Naive B cell (primary cell): Measurements from ENCODE around the gene NGFR. TPM values are rescaled to one million over a fixed set of nuclear protein-coding genes. Genes with fewer than 3 reads are reported as not detected.

Source experiments
- ATAC-seq, 2 donors: fragments of 150-1000 bp; cut with Tn5 transposase; 2 replicates each; pipeline ENCODE4 v1.10.0; 2021; ENCODE audit warnings: low read depth in 2 of 2, mild to moderate bottlenecking in 2 of 2, moderate library complexity in 2 of 2
- DNase-seq: peaks from one replicate; pipeline ENCODE4 v3.0.0; 2022
- H3K27ac Mint-ChIP-seq, 6 donors: one replicate each; pipeline ENCODE4 v1.8.0; 2020 to 2022; ENCODE audit warnings: mild to moderate bottlenecking in 6 of 6, mixed read lengths in 6 of 6, moderate library complexity in 5 of 6, inconsistent platforms in 2 of 6
- H3K27me3 Mint-ChIP-seq, 3 donors: one replicate each; pipeline ENCODE4 v1.8.0; 2021 to 2022; ENCODE audit warnings: mixed read lengths in 3 of 3, mild to moderate bottlenecking in 1 of 3
- H3K36me3 Mint-ChIP-seq, 2 donors: one replicate each; pipeline ENCODE4 v1.8.0; 2020 to 2022; ENCODE audit warnings: mixed read lengths in 2 of 2, inconsistent platforms in 1 of 2, mild to moderate bottlenecking in 1 of 2
- H3K4me1 Mint-ChIP-seq, 3 donors: one replicate each; pipeline ENCODE4 v1.8.0; 2020 to 2022; ENCODE audit warnings: mixed read lengths in 3 of 3, inconsistent platforms in 1 of 3, mild to moderate bottlenecking in 1 of 3, moderate library complexity in 1 of 3
- H3K4me3 Mint-ChIP-seq, 8 donors: one replicate each; pipeline ENCODE4 v1.8.0; 2020 to 2022; ENCODE audit warnings: mild to moderate bottlenecking in 8 of 8, mixed read lengths in 8 of 8, moderate library complexity in 8 of 8, inconsistent platforms in 2 of 8
- H3K9me3 Mint-ChIP-seq, 7 donors: one replicate each; pipeline ENCODE4 v1.8.0; 2020 to 2022; ENCODE audit warnings: mixed read lengths in 7 of 7, mild to moderate bottlenecking in 5 of 7, inconsistent platforms in 2 of 7, moderate library complexity in 1 of 7
- polyA plus RNA-seq, 6 donors: library from polyadenylated mRNA; unstranded; fragments of 300-500 nt; fragmentation: Illumina TruSeq; gene quantifications; one replicate each; pipeline ENCODE4 v1.2.3, GENCODE V29; 2021; ENCODE audit warnings: low read depth in 6 of 6

The NGFR gene
- polyA plus RNA-seq, 6 donors from 2014 or later, result 0.16 TPM; not detected in 5

DNA sequence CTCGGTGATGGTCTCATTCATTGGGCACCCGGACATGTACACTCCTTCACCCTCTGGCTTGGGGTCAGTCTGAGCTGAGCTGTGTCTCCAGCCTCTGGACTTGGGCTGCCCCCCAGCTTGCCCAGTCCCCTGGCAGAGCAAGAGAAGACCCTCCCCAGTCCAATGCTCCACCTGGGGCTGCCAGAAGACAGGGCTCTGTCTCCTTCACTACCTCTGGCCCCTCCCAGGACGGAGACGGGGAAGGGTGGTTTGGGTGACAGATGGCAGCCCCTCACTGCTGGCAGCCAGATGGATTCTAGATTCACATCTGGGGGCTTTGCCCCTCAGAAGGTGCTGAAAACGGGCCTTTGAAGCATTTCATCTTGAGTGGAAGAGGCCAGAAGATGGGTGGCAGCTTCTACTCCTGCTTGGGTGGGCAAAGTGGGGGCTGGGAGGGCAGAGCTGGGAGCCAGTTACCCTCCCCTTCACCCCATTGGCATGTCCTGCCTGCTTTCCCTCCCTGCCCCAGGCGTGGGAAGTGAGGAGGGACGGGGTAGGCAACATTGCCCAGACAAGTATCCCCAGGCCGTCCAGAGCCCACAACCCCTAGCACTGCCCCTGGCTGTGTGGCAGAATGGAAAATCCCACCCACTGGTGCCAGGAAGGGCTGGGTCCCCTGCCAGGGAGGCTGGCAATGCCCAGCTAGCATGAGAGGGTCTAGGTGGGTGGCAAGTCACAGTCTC is 13.9 kb downstream of the NGFR start:
- Mint-ChIP-seq H3K4me1 (no peaks in the 10 kb centered on the region), H3K9me3 (no peaks in the 10 kb centered on the region), H3K4me3 (no peak overlapping the region), H3K27ac (no peak overlapping the region), H3K36me3 (no peaks in the 10 kb centered on the region), H3K27me3 (peaks cover 14 to 63% (median 47%) of the 10 kb centered on the region in 3 donors)
- no peak for DNase-seq
- ATAC-seq, result no peak

DNA sequence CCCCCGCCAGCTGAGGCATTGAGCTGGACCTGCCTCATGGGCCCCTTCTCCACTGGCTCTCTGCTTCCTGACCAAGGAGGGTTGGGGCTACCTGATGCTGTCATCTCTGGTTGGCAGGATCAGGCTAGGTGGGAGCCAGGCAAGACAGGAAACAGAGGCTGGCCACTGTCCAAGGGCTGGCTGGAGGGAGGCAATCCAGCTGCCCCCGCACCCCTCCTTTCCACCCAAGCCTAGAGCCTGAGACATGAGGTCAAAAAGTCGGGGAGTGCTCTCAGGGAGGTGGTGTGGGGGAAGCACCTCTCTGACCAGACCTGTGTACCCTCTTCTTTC is 14.5 kb downstream of the NGFR start:
- DNase-seq (no peak), ATAC-seq (no peak)
- Mint-ChIP-seq H3K27ac (no peak overlapping the region), H3K9me3 (no peaks in the 10 kb centered on the region), H3K4me3 (no peak overlapping the region), H3K4me1 (no peaks in the 10 kb centered on the region), H3K27me3 (peaks cover 12 to 60% (median 41%) of the 10 kb centered on the region in 3 donors), H3K36me3 (no peaks in the 10 kb centered on the region)

GRCh38 chr17:49510059-49510719 is 15.1 kb downstream of the NGFR start:
- Mint-ChIP-seq H3K27ac (no peak overlapping the region), H3K36me3 (no peaks in the 10 kb centered on the region), H3K27me3 (peaks cover 11 to 60% (median 35%) of the 10 kb centered on the region in 3 donors), H3K4me1 (peaks cover 0 to 3% (median 0%) of the 10 kb centered on the region in 3 donors), H3K4me3 (peak overlapping the region in 1 of 8 donors; percentile 35), H3K9me3 (no peaks in the 10 kb centered on the region)
- DNase-seq (no peak), ATAC-seq (no peak)

DNA sequence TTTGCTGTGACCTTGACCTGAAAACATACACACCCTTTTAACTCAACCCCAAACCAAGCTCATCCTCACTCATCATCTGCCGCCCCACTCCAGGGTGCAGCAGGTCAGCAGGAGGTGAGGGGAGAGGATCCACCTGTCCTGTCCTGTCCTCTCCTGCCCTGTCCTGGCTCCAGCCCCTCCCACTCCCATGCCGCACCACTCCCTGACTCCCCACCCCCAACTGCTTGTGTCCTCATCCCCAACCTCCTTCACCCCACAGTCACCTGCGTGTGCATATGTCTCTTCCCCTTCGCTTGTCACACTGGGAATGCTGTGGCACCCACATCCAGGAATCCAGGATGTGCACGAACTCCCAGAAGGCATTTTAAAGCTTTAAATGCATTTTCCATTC is 15.6 kb downstream of the NGFR start:
- DNase-seq (no peak), ATAC-seq (no peak)
- peaks cover 0 to 6% (median 0%) of the 10 kb centered on the region in 3 donors for H3K4me1 Mint-ChIP-seq
- H3K27ac Mint-ChIP-seq, result peak overlapping the region in 2 of 6 donors; percentile 11 to 56
- no peaks in the 10 kb centered on the region for H3K9me3 Mint-ChIP-seq
- H3K36me3 Mint-ChIP-seq, result no peaks in the 10 kb centered on the region
- peaks cover 6 to 56% (median 30%) of the 10 kb centered on the region in 3 donors for H3K27me3 Mint-ChIP-seq
- H3K4me3 Mint-ChIP-seq, result no peak overlapping the region

DNA sequence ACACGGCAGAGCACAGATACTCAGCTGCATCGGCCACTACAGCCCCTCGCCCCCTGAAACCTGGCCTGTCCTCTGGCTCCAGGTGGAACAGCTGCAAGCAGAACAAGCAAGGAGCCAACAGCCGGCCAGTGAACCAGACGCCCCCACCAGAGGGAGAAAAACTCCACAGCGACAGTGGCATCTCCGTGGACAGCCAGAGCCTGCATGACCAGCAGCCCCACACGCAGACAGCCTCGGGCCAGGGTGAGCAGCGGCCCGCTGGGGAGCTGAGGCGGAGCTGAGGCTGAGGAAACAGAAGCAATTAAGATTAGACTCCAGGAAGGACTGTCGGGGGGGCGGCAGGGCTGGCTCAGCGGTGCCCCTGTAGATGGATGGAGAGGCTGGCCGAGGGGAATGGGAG is 16.7 kb downstream of the NGFR start:
- Mint-ChIP-seq H3K4me1 (peaks cover 0 to 6% (median 0%) of the 10 kb centered on the region in 3 donors), H3K36me3 (no peaks in the 10 kb centered on the region), H3K4me3 (no peak overlapping the region), H3K9me3 (no peaks in the 10 kb centered on the region), H3K27me3 (peaks cover 6 to 49% (median 35%) of the 10 kb centered on the region in 3 donors), H3K27ac (no peak overlapping the region)
- DNase-seq (no peak), ATAC-seq (no peak)

DNA sequence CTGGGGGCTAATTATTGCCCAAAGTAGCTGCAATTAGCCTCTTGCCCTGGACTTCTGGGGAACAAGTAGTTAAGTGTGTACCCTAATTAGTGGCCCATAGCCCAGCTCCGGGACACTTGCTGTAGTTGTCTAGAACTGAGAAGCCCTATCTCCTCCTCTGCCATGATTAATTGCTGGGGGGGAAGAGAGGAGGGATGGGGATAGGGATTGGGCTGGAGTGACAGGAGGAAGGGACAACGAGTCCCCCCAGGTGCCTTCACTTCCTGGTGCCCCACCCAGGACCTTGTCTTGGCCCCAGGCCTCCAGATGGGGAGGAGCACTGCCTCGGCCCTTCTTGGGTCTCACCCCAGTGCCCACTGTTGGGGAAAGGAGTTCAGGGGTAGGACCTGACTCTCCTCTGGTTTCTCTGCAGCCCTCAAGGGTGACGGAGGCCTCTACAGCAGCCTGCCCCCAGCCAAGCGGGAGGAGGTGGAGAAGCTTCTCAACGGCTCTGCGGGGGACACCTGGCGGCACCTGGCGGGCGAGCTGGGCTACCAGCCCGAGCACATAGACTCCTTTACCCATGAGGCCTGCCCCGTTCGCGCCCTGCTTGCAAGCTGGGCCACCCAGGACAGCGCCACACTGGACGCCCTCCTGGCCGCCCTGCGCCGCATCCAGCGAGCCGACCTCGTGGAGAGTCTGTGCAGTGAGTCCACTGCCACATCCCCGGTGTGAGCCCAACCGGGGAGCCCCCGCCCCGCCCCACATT is 17.4 kb downstream of the NGFR start:
- Mint-ChIP-seq H3K27ac (no peak overlapping the region), H3K27me3 (peaks cover 6 to 42% (median 28%) of the 10 kb centered on the region in 3 donors), H3K4me1 (peaks cover 0 to 6% (median 0%) of the 10 kb centered on the region in 3 donors), H3K36me3 (no peaks in the 10 kb centered on the region), H3K9me3 (no peaks in the 10 kb centered on the region), H3K4me3 (no peak overlapping the region)
- ATAC-seq, result no peak
- DNase-seq, result no peak

DNA sequence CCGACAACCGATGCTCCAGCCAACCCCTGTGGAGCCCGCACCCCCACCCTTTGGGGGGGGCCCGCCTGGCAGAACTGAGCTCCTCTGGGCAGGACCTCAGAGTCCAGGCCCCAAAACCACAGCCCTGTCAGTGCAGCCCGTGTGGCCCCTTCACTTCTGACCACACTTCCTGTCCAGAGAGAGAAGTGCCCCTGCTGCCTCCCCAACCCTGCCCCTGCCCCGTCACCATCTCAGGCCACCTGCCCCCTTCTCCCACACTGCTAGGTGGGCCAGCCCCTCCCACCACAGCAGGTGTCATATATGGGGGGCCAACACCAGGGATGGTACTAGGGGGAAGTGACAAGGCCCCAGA is 17.9 kb downstream of the NGFR start:
- no peaks in the 10 kb centered on the region for H3K9me3 Mint-ChIP-seq
- ATAC-seq (no peak), DNase-seq (no peak)
- H3K4me3 Mint-ChIP-seq, result no peak overlapping the region
- H3K36me3 Mint-ChIP-seq, result no peaks in the 10 kb centered on the region
- H3K4me1 Mint-ChIP-seq, result peaks cover 0 to 6% (median 0%) of the 10 kb centered on the region in 3 donors
- no peak overlapping the region for H3K27ac Mint-ChIP-seq
- peaks cover 6 to 37% (median 23%) of the 10 kb centered on the region in 3 donors for H3K27me3 Mint-ChIP-seq

DNA sequence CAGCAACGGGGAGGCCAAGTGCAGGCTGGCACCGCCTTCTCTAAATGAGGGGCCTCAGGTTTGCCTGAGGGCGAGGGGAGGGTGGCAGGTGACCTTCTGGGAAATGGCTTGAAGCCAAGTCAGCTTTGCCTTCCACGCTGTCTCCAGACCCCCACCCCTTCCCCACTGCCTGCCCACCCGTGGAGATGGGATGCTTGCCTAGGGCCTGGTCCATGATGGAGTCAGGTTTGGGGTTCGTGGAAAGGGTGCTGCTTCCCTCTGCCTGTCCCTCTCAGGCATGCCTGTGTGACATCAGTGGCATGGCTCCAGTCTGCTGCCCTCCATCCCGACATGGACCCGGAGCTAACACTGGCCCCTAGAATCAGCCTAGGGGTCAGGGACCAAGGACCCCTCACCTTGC is 18.5 kb downstream of the NGFR start:
- H3K4me3 Mint-ChIP-seq, result no peak overlapping the region
- H3K27me3 Mint-ChIP-seq, result peaks cover 9 to 35% (median 21%) of the 10 kb centered on the region in 3 donors
- no peak for DNase-seq
- no peak for ATAC-seq
- H3K4me1 Mint-ChIP-seq, result peaks cover 0 to 6% (median 0%) of the 10 kb centered on the region in 3 donors
- no peaks in the 10 kb centered on the region for H3K36me3 Mint-ChIP-seq
- H3K27ac Mint-ChIP-seq, result peak overlapping the region in 1 of 6 donors; percentile 8
- no peaks in the 10 kb centered on the region for H3K9me3 Mint-ChIP-seq

DNA sequence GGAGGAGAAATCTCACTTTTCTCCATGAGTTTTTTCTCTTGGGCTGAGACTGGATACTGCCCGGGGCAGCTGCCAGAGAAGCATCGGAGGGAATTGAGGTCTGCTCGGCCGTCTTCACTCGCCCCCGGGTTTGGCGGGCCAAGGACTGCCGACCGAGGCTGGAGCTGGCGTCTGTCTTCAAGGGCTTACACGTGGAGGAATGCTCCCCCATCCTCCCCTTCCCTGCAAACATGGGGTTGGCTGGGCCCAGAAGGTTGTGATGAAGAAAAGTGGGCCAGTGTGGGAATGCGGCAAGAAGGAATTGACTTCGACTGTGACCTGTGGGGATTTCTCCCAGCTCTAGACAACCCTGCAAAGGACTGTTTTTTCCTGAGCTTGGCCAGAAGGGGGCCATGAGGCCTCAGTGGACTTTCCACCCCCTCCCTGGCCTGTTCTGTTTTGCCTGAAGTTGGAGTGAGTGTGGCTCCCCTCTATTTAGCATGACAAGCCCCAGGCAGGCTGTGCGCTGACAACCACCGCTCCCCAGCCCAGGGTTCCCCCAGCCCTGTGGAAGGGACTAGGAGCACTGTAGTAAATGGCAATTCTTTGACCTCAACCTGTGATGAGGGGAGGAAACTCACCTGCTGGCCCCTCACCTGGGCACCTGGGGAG is 19.1 kb downstream of the NGFR start:
- peaks cover 0 to 6% (median 0%) of the 10 kb centered on the region in 3 donors for H3K4me1 Mint-ChIP-seq
- H3K9me3 Mint-ChIP-seq, result no peaks in the 10 kb centered on the region
- peak overlapping the region in 1 of 6 donors; percentile 8 for H3K27ac Mint-ChIP-seq
- ATAC-seq, result no peak
- H3K27me3 Mint-ChIP-seq, result peaks cover 10 to 31% (median 22%) of the 10 kb centered on the region in 3 donors
- DNase-seq, result no peak
- H3K4me3 Mint-ChIP-seq, result no peak overlapping the region
- H3K36me3 Mint-ChIP-seq, result no peaks in the 10 kb centered on the region

GRCh38 chr17:49515196-49515770 is 20.2 kb downstream of the NGFR start:
- ATAC-seq (no peak), DNase-seq (no peak)
- Mint-ChIP-seq H3K4me1 (peaks cover 0 to 6% (median 0%) of the 10 kb centered on the region in 3 donors), H3K9me3 (no peaks in the 10 kb centered on the region), H3K27ac (peak overlapping the region in 1 of 6 donors; percentile 20), H3K36me3 (no peaks in the 10 kb centered on the region), H3K4me3 (no peak overlapping the region), H3K27me3 (peaks cover 10 to 40% (median 33%) of the 10 kb centered on the region in 3 donors)

DNA sequence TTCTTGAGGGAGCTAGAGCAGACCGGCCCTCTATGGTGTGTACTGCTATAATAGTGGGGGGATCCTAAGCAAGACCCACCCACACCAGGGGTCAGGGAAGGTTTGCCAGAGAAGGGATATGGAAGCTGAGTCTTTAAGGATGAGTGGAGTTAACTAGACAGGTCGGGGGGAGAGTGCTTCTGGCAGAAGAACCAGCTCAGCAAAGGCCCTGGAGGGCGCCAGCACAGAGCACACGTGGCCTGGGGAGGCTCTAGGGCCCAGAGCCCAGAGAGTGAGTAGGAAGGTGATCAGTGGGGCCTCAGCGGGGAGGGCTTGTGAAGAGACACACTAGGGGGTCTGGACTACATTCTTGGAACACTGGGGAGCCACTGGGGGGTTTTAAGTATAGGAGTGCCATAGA is 21.1 kb downstream of the NGFR start:
- DNase-seq (no peak), ATAC-seq (no peak)
- H3K36me3 Mint-ChIP-seq, result no peaks in the 10 kb centered on the region
- peaks cover 10 to 43% (median 32%) of the 10 kb centered on the region in 3 donors for H3K27me3 Mint-ChIP-seq
- H3K9me3 Mint-ChIP-seq, result no peaks in the 10 kb centered on the region
- H3K4me3 Mint-ChIP-seq, result no peak overlapping the region
- peaks cover 0 to 6% (median 0%) of the 10 kb centered on the region in 3 donors for H3K4me1 Mint-ChIP-seq
- no peak overlapping the region for H3K27ac Mint-ChIP-seq

GRCh38 chr17:49518346-49519078 is 23.4 kb downstream of the NGFR start:
- no peak for DNase-seq
- no peaks in the 10 kb centered on the region for H3K36me3 Mint-ChIP-seq
- H3K27me3 Mint-ChIP-seq, result peaks cover 10 to 44% (median 41%) of the 10 kb centered on the region in 3 donors
- H3K4me1 Mint-ChIP-seq, result peaks cover 0 to 6% (median 0%) of the 10 kb centered on the region in 3 donors
- no peak overlapping the region for H3K27ac Mint-ChIP-seq
- no peak overlapping the region for H3K4me3 Mint-ChIP-seq
- no peaks in the 10 kb centered on the region for H3K9me3 Mint-ChIP-seq
- no peak for ATAC-seq
